Measurements from ENCODE around the gene TDRD3.

DNA sequence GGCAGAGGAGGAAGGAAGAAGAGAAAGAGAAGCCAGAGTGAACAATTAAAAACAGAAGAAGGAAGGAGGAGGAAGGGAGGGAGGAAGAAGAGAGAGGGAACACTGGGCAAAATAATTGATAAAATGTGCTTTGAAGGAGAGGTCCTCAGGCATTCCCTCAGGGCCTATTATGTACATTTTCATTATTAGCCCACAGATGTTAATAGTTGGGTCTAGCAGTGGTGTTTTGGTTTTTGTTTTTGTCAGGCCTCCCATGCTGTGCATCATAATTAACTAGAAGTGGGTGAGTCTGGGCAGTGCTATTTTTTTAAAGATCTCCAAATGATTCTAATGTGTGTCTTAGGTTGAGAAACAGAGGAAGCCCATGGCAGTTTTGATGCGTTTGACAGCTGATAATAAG lies 178.1 kb downstream of the TDRD3 start:
- TF ChIP-seq FOXM1 (IDR thresholded peaks at IDR 0.05; ENCODE audit: borderline replicate concordance, low read depth) (no peak), CEBPB (IDR thresholded peaks at IDR 0.05) (no peak)
- TF ChIP-seq, protein P1, sequence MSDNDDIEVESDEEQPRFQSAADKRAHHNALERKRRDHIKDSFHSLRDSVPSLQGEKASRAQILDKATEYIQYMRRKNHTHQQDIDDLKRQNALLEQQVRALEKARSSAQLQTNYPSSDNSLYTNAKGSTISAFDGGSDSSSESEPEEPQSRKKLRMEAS (IDR thresholded peaks at IDR 0.05), result no peak
- TF ChIP-seq, protein P2, sequence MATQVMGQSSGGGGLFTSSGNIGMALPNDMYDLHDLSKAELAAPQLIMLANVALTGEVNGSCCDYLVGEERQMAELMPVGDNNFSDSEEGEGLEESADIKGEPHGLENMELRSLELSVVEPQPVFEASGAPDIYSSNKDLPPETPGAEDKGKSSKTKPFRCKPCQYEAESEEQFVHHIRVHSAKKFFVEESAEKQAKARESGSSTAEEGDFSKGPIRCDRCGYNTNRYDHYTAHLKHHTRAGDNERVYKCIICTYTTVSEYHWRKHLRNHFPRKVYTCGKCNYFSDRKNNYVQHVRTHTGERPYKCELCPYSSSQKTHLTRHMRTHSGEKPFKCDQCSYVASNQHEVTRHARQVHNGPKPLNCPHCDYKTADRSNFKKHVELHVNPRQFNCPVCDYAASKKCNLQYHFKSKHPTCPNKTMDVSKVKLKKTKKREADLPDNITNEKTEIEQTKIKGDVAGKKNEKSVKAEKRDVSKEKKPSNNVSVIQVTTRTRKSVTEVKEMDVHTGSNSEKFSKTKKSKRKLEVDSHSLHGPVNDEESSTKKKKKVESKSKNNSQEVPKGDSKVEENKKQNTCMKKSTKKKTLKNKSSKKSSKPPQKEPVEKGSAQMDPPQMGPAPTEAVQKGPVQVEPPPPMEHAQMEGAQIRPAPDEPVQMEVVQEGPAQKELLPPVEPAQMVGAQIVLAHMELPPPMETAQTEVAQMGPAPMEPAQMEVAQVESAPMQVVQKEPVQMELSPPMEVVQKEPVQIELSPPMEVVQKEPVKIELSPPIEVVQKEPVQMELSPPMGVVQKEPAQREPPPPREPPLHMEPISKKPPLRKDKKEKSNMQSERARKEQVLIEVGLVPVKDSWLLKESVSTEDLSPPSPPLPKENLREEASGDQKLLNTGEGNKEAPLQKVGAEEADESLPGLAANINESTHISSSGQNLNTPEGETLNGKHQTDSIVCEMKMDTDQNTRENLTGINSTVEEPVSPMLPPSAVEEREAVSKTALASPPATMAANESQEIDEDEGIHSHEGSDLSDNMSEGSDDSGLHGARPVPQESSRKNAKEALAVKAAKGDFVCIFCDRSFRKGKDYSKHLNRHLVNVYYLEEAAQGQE (IDR thresholded peaks at IDR 0.05; ENCODE audit: low read depth), result no peak
